ENCODE results near the gene TLR6.

Gene TLR6

DNA sequence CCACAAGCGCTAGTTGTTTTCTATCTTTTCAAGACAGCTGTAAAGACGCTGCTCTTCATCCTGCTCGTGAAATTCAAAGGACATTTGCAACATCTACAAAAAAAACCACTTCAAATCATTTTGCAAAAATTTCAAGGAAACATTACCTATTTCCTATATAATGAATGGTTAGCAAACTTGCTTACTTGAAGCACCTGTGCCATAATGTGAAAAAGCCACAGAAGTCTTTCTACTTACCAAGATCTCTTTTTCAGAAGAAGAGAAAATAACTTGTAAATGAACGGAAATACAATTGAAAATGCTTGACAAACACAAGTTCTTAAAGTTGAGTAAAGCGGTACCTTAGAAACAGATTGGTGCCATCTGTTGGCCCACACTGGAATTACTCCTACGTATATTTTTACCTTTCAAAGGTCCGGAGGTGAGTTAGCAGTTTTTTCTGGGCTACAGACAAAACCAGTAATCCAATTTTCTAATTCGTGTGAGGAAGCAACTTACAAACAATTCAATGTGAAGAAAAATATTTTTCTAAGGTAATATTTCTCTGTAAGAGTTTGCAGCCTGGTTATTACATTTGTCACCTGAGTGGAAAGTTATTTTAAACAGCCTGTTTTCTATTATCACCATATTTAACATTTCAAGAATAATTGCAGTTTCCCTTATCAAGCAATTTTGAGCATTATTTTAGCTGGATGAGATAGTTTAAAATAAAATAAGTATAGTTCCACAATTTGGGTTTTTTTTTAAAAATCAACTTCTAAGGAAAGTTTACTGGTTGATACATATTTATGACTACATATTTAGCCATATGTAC is at the start of gene TLR6:
Gene TLR6, minus strand, starts transcription at position 294 of the 814 bp plus-strand sequence. CDS start 27,344 bp downstream, outside the sequence.
- FAIRE-seq: peak; percentile 96

GRCh38 chr4:38905652-38906385 is 49.2 kb upstream of the TLR6 start:
- FAIRE-seq: no peak

DNA sequence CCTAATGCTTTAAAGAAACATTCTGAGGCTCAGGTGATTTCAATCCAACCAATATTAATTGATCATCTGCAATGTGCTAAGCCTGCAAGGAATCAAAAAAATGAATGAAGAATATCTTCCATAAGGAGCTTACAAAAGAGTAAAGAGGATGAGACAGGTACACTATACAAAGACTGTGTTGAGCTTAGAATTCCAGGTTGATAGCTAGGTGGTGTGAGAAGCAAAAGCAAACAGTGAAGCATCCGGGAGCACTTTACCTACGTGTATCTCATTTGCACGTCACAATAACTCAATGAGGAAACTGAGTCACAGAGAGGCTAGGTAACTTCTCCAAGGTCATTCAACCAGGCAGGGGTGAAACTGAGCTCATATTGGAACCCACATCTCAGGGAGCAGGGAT is 48.1 kb upstream of the TLR6 start:
- FAIRE-seq: no peak

DNA sequence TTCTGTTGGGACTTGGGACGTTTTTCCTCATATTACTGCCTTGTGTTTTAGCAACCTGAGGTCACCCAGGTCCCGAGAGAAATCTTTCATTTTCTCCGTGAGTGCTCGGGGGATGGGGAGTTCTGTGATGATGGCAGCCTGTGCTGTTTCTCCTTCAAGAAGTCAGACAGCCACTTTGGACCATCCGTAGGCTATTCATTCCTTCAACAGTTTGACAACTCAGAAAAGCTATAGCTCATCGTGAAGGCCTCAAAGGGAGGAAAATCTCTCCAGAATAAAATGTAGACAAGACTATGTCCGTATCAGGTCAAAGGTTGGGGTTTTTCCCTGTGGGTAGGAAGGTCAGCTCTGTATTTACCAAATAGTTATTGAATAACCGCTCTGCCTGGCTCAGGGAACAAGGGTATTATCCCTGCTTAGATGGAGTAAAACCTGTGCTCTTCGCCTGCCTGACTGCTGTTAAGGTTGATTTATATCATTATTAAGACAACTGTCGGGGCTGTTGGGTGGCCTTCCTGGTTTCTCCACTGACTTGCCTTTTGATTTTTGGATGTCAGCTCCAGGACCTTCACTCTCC is 47.6 kb upstream of the TLR6 start:
- FAIRE-seq: no peak

- FAIRE-seq: peak; percentile 99
Measured at GRCh38 chr4:38902695-38903094, 46.1 kb upstream of the TLR6 start.

GRCh38 chr4:38902221-38902620 is 45.6 kb upstream of the TLR6 start:
- FAIRE-seq: no peak

DNA sequence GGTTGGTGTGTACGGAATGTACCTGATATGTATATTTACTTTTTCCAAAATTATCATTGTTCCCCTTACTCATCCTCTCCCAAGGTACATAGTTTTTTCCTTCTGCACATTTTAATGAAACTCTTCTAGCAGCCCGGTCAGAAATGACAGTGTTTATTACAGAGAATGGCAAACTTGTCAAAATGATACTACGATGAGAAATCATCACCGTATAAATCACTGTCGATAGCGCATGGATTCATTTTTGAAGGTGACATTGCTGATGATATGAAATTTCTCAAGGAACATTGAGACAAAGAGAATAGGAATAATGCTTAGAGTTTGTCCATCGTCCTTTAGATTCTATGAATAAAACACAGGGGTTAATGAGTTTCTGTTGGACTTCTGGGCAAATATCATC is 41.6 kb upstream of the TLR6 start:
- FAIRE-seq: no peak

DNA sequence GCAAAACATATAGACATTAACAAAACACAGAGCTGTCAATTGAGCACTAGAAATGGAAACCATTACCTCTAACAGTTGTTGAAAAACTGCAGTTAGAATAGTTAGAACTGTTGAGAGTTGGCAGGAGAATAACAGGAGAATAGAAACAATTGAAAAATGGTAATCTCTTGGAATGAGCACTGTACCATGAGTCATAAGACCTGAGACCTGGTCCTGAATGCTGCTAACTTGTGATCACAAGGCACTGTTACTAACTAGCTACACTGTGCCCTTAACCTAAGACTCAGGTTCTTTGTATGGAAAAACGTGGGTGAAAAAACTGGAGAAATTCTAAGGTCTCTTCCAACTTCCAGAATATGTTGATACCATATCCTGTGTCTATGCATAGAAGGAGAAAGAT is 40.3 kb upstream of the TLR6 start:
- no peak for FAIRE-seq

- FAIRE-seq: no peak
Measured at GRCh38 chr4:38894322-38894982, 37.8 kb upstream of the TLR6 start.

DNA sequence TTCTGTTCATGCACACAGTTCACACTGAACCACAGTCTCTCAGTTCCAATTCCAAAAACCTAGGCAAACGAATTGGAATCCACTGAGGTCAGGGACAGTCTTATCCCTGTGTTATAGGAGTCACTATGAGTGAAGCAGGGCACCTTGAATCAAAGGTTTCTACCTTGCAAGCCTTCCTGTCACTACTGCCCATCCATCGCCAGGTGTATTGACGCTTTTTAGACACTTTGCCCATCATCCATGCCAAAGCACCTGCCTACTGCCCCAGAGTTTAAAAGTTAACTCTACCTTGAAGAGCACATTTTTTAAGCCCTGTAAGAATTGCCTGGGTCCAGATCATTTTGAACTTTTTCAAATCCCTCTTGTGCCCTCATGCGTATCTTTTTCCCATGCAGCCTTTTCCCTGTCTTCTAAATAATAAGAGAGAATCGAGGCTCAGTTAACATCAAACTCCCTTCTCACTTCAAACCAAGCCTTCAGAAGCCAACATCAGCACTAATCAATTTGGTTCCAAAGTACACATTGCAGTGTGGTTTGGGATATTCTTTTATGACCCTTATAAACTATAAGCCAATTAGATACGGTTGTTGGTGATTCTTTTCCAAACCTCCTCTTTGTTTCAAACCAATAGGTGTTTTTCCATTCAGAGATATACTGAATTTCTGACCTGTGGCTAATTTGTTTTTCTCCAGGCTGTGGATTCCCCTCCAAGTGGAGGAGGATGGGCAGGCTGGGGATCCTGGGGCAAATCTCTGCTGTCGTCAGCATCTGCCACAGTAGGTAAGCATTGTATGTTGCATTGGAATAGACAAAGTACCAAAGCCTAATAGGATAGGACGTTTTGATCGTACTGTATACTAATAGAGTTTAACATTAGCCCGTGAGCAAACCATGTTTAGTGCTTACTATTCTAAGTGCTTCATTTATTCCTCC is 34.7 kb upstream of the TLR6 start:
- no peak for FAIRE-seq

GRCh38 chr4:38889143-38889542 is 32.5 kb upstream of the TLR6 start:
- no peak for FAIRE-seq

GRCh38 chr4:38884254-38884653 is 27.6 kb upstream of the TLR6 start:
- no peak for FAIRE-seq

GRCh38 chr4:38876636-38877035 is 20.0 kb upstream of the TLR6 start:
- FAIRE-seq: no peak

DNA sequence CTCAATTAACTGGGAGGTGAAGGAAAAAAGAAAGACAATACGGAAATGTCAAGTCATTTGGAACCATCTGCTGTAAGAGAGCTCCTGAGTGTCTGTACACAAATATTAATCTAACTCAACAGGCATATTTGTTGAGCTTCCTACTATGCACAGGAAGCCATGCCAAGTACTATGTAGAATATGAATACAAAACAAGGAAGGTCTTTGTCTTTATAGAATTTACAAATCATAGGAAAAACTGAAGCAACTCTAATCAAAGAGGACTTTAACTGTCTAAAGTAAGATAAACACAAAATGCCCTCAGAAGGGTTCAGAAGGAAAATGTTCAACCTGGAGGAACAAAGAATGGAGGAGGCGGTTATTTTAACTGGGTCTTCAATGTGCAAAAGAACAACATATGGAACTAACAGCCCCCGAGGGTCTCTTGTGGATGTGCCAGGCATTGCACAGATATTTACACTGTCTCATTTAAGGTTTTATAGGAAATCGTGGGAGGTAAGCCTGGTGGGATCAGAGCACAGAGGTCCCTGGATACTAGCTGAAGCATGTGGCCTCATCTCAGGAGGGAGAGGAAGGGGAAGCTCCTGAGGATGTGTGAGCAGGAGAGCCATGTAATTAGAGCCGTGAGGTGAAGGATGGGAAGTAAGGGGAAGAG is 16.8 kb upstream of the TLR6 start:
- no peak for FAIRE-seq

GRCh38 chr4:38872620-38873019 is 16.0 kb upstream of the TLR6 start:
- FAIRE-seq: no peak

- no peak for FAIRE-seq
Measured at GRCh38 chr4:38871593-38871992, 15.0 kb upstream of the TLR6 start.

DNA sequence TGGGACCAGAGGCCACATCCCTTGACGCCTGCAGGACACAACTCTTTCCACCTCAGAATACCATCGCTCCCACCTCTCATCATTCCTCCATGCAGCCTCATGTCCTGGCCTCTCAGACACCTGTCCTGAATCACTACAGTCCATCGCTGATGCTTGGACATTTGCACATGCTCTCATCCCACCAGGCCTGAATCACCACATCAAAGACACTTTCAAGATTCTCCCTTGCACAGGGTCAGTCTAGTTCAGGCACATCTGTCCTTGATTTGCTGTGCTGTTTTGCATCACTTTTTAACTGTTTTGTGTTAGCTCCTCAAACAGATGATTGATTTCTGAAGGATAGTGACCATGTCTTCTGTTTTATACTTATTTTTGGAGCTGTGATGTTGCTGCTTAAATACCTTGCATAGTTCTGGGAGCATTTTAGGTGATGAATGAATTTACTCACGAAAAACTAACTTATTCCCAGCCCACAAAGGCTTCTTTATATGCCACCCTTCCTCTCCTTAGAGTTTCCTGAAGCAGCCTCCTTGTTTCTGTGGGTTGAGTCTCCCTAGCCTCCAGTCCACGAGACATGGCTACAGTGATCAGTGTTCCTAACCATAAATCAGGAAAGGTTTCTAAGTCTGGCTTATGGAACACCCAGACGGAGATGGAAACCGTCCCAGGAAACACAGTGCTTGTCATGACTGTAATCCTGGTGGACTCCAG is 13.6 kb upstream of the TLR6 start:
- no peak for FAIRE-seq

- FAIRE-seq: no peak
Measured at GRCh38 chr4:38869511-38869910, 12.9 kb upstream of the TLR6 start.

DNA sequence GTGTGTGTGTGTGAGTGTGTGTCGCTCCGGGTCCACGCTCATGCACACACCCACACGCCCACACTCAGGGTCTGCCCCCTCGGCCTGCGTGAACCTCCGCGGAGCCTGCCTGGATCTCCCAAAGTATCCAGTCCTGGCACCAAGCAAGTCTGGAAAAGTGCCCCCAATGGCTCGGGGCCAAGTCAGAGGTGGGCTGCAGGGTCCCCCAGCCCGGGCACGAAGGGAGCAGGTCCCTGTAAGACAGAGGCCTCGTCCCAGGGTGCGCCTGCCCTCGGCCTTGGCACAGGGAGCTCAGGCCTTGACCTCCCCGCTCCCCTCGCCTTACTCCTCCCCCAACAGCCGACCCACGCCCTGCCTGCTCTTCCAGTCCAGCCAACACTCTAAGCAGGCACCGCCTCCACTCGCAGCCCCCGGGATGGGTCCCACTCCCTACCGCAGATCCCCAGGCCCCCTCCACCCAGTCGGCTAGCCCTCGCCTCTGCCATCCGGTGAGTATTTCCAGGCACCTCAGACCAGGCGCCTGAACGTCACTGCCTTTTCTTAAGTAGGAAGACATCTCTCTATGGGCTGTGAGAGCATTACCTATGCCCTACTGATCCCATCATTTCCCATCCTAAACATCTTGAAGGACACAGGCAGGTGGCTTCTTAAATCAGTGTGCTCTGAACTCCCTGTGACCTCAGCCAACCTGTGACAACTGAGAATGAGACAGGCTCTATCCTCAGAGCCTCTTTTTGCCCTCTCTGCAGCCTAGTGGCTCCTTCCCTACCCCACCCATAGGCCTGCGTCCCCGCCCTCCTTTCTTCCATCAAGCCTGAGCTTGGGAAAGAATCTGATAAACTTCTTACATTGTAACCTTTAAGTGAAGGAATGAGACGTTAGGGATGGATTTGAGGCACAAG is 11.7 kb upstream of the TLR6 start:
- no peak for FAIRE-seq

DNA sequence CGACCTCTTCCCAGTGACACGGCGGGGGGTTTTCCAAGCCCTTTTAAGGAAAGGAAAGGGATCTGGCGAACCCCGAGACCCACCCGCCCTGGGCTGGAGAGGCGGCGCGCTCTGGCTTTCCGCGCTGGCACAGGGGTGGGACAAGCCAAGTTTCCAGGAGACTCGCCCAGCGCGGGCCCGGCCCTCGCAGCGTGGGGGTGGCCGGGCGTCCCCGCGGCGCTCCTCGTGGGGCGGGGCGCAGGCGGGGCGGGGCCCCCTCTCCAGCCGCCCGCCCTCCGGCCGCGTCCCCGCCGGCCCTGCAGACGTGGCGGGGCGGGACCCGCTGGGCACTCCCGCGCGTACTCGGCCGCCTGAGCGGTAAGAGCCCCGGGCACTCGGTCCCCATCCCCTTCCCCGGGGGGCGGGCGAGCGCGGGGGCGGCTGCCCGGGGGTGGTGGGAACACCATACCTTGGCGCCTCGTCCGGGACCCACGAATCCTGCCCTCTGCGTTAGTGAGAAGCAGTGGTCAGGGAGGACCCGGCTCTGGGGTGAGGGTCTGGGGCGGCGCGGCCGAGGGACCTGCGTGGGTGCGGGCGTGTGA is 11.0 kb upstream of the TLR6 start, which contains the start of gene FAM114A1:
Gene FAM114A1, plus strand, starts transcription at position 329 of the 581 bp plus-strand sequence. CDS start 10,273 bp downstream, outside the sequence.
- FAIRE-seq: no peak
